Osteoblast (primary cell): ENCODE measurements around the gene TPP2. TPM values are rescaled to one million over a fixed set of nuclear protein-coding genes. Genes with fewer than 3 reads are reported as not detected.
A peak's percentile ranks its signal among the peaks of the same experiment; 100 is the strongest.

ENCODE experiments used
- DNase-seq: peaks from one replicate; pipeline ENCODE4 v3.0.0; 2011; ENCODE audit warnings: low spot score, mixed read lengths; ENCODE audit not compliant: insufficient read length; ENCODE audit errors: missing footprints
- H2AFZ ChIP-seq: 2 replicates; pipeline ENCODE4 v1.6.0; 2011; ENCODE audit warnings: mild to moderate bottlenecking, low read length
- H3K27ac ChIP-seq: 2 replicates; pipeline ENCODE4 v1.5.1; 2011; ENCODE audit warnings: mild to moderate bottlenecking, low read depth, low read length, moderate library complexity
- H3K27me3 ChIP-seq: 2 replicates; pipeline ENCODE4 v1.6.0; 2012; ENCODE audit warnings: mild to moderate bottlenecking, control low read depth, inconsistent platforms, low read length, moderate library complexity; ENCODE audit not compliant: insufficient read depth
- H3K36me3 ChIP-seq: 2 replicates; pipeline ENCODE4 v1.5.1; 2011; ENCODE audit warnings: mild to moderate bottlenecking, low read length, control low read depth, moderate library complexity; ENCODE audit not compliant: insufficient read depth
- H3K4me1 ChIP-seq: 2 replicates; pipeline ENCODE4 v1.5.1; 2011; ENCODE audit warnings: mild to moderate bottlenecking, low read length, control low read depth, moderate library complexity; ENCODE audit not compliant: insufficient read depth
- H3K4me2 ChIP-seq: 2 replicates; pipeline ENCODE4 v1.6.0; 2011; ENCODE audit warnings: mild to moderate bottlenecking, low read length; ENCODE audit not compliant: insufficient read depth
- H3K4me3 ChIP-seq: fragments of 200-600 bp; sonication (generic); 3 replicates; pipeline ENCODE4 v1.5.1; 2012; ENCODE audit warnings: mild to moderate bottlenecking, low read length, inconsistent platforms; ENCODE audit not compliant: insufficient read depth
- H3K79me2 ChIP-seq: 2 replicates; pipeline ENCODE4 v1.6.0; 2012; ENCODE audit warnings: mild to moderate bottlenecking, low read length, control low read depth, inconsistent platforms; ENCODE audit not compliant: insufficient read depth
- H3K9me3 ChIP-seq: 2 replicates; pipeline ENCODE4 v1.5.1; 2011; ENCODE audit warnings: low read depth, low read length, control low read depth
- H4K20me1 ChIP-seq: 2 replicates; pipeline ENCODE4 v1.6.0; 2012; ENCODE audit warnings: mild to moderate bottlenecking, low read length, control low read depth; ENCODE audit not compliant: insufficient read depth
- total RNA-seq: library from RNA; depleted of rRNA; stranded (reverse); fragments of >200 nt; gene quantifications from 2 replicates; pipeline ENCODE4 v1.2.3, GENCODE V29; 2012
- TF ChIP-seq, protein P1 (sequence below): IDR thresholded peaks from 2 replicates; pipeline ENCODE4 v1.5.1; 2011; ENCODE audit warnings: mild to moderate bottlenecking, low read depth, low read length, moderate library complexity; ENCODE audit errors: extremely low read depth

Gene TPP2
- total RNA-seq, 1 donor, result 57.5 TPM

GRCh38 chr13:102591988-102592781, 4.6 kb upstream of the TPP2 start:
- peaks cover 16% of the 10 kb centered on the region for H3K79me2 ChIP-seq
- no peaks in the 10 kb centered on the region for H4K20me1 ChIP-seq
- no peaks in the 10 kb centered on the region for H3K36me3 ChIP-seq
- H3K27me3 ChIP-seq, result no peaks in the 10 kb centered on the region
- H3K27ac ChIP-seq, result peak overlapping the region; percentile 42
- H3K4me1 ChIP-seq, result peaks cover 9% of the 10 kb centered on the region
- peak overlapping the region; percentile 77 for H3K4me3 ChIP-seq
- no peak for DNase-seq
- TF ChIP-seq, protein P1, sequence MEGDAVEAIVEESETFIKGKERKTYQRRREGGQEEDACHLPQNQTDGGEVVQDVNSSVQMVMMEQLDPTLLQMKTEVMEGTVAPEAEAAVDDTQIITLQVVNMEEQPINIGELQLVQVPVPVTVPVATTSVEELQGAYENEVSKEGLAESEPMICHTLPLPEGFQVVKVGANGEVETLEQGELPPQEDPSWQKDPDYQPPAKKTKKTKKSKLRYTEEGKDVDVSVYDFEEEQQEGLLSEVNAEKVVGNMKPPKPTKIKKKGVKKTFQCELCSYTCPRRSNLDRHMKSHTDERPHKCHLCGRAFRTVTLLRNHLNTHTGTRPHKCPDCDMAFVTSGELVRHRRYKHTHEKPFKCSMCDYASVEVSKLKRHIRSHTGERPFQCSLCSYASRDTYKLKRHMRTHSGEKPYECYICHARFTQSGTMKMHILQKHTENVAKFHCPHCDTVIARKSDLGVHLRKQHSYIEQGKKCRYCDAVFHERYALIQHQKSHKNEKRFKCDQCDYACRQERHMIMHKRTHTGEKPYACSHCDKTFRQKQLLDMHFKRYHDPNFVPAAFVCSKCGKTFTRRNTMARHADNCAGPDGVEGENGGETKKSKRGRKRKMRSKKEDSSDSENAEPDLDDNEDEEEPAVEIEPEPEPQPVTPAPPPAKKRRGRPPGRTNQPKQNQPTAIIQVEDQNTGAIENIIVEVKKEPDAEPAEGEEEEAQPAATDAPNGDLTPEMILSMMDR, result peak; percentile 75
- H3K4me2 ChIP-seq, result peak overlapping the region; percentile 91
- H2AFZ ChIP-seq, result peak overlapping the region; percentile 95
- H3K9me3 ChIP-seq, result no peaks in the 10 kb centered on the region

DNA sequence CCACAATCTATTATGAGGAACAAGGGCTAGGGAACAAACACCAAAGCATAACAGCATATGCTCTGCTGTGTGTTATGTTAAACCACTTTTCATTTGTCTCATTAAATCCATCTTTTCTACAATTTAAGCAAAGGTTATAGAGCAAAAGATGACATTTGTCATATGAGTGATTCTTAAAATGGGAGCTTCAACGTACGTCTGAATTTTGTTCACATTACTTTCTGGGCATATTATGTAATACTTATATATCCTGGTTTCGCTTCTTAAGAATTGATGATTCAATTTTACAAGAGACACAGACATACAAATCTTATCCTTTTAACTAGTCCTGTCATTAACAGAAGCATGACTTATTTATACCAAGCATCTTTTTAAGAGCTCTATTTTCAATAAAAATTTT, 3.3 kb upstream of the TPP2 start:
- H4K20me1 ChIP-seq, result peaks cover 5% of the 10 kb centered on the region
- no peak for DNase-seq
- H3K79me2 ChIP-seq, result peaks cover 29% of the 10 kb centered on the region
- H2AFZ ChIP-seq, result no peak overlapping the region
- H3K4me3 ChIP-seq, result no peak overlapping the region
- H3K9me3 ChIP-seq, result no peaks in the 10 kb centered on the region
- no peaks in the 10 kb centered on the region for H3K36me3 ChIP-seq
- no peaks in the 10 kb centered on the region for H3K27me3 ChIP-seq
- TF ChIP-seq, protein P1, result no peak
- H3K4me1 ChIP-seq, result peaks cover 15% of the 10 kb centered on the region
- H3K4me2 ChIP-seq, result no peak overlapping the region
- H3K27ac ChIP-seq, result no peak overlapping the region

DNA sequence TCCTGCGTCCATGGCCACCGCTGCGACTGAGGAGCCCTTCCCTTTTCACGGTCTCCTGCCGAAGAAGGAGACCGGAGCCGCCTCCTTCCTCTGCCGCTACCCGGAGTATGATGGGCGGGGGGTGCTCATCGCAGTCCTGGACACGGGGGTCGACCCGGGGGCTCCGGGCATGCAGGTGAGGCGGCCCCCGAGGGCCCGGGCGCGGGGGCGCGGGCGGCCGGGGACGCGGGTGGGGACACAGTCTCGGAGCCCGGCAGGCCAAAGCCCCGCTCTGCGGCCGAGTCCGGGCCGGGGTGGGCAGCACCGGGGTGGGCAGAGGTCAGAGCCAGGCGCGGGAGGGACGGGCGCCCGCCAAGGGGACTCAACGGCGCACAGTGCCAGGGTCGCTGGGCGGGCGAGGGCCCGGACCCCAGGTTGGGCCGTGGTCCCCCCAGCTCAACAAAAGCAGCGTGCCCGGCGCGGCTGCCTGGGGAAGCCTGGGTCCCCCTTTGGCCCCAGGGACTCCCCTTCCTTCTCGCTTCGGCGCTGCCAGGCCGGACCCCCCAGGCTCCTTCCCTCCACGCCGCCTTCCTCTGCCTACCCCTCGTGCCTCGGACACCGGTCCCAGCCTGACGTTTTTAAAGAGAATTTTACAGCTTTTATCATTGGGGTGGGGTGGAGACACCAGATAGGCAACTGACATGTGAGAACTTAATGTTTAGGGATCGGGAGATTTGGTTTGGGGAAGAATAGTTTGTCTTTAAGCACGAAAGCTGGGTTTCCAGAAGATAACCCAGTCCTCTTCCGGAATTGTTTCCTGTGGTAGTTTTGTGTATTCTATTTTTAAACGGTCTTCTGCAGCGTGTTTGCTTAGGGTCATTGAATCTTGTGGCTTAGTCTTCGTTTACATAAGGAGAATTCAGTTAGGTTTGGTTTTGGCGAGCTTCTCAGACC, 509 bp downstream of the TPP2 start:
- Histone ChIP-seq H3K27ac (peak overlapping the region; percentile 95), H3K4me1 (peaks cover 20% of the 10 kb centered on the region), H4K20me1 (peaks cover 26% of the 10 kb centered on the region), H3K9me3 (no peaks in the 10 kb centered on the region), H3K79me2 (peaks cover 67% of the 10 kb centered on the region), H3K36me3 (no peaks in the 10 kb centered on the region), H3K4me2 (peak overlapping the region; percentile 99), H2AFZ (peak overlapping the region; percentile 70), H3K4me3 (peak overlapping the region; percentile 80), H3K27me3 (no peaks in the 10 kb centered on the region)
- DNase-seq, result peak; percentile 66
- TF ChIP-seq, protein P1, result no peak
